Endodermal cell (in vitro differentiated cells): Measurements from ENCODE around the gene VAC14. TPM values are rescaled to one million over a fixed set of nuclear protein-coding genes. Genes with fewer than 3 reads are reported as not detected.

Experiments used
- DNase-seq: peaks from one replicate; pipeline ENCODE4 v3.0.0-alpha.2; 2017
- H3K27ac ChIP-seq: 2 replicates; pipeline ENCODE4 v1.5.1; 2013; ENCODE audit warnings: mild to moderate bottlenecking, low read depth, low read length, moderate library complexity
- H3K27me3 ChIP-seq: 2 replicates; pipeline ENCODE4 v1.6.1; 2013; ENCODE audit warnings: mild to moderate bottlenecking, low read length, moderate library complexity; ENCODE audit not compliant: insufficient read depth, control insufficient read depth, poor library complexity, severe bottlenecking
- H3K36me3 ChIP-seq: 2 replicates; pipeline ENCODE4 v1.7.0; 2013; ENCODE audit warnings: mild to moderate bottlenecking, low read length, moderate library complexity; ENCODE audit not compliant: control insufficient read depth, insufficient read depth
- H3K4me1 ChIP-seq: one replicate; pipeline ENCODE4 v1.7.0; 2013; ENCODE audit warnings: low read length; ENCODE audit not compliant: control insufficient read depth, insufficient read depth
- H3K4me3 ChIP-seq: 2 replicates; pipeline ENCODE4 v1.5.1; 2013; ENCODE audit warnings: mild to moderate bottlenecking, low read length, moderate library complexity
- H3K9ac ChIP-seq: 2 replicates; pipeline ENCODE4 v1.6.1; 2013; ENCODE audit warnings: mild to moderate bottlenecking, low read length, moderate library complexity; ENCODE audit not compliant: poor library complexity, severe bottlenecking; ENCODE audit errors: extremely low read depth
- H3K9me3 ChIP-seq: 2 replicates; pipeline ENCODE4 v1.6.1; 2013; ENCODE audit warnings: mild to moderate bottlenecking, low read length, moderate library complexity; ENCODE audit not compliant: control insufficient read depth
- H3K27ac Mint-ChIP-seq: 2 replicates; pipeline ENCODE4 v1.8.0; 2020; ENCODE audit warnings: mixed read lengths
- H3K27me3 Mint-ChIP-seq: 2 replicates; pipeline ENCODE4 v1.8.0; 2021; ENCODE audit warnings: mild to moderate bottlenecking, mixed read lengths; ENCODE audit not compliant: insufficient read depth
- H3K36me3 Mint-ChIP-seq: 2 replicates; pipeline ENCODE4 v1.8.0; 2020; ENCODE audit warnings: low read depth, mixed read lengths
- H3K4me1 Mint-ChIP-seq: 2 replicates; pipeline ENCODE4 v1.8.0; 2020; ENCODE audit warnings: mixed read lengths
- H3K4me3 Mint-ChIP-seq: 2 replicates; pipeline ENCODE4 v1.8.0; 2020; ENCODE audit warnings: mild to moderate bottlenecking, moderate library complexity, mixed read lengths
- H3K9me3 Mint-ChIP-seq: 2 replicates; pipeline ENCODE4 v1.8.0; 2020; ENCODE audit warnings: mild to moderate bottlenecking, mixed read lengths
- CTCF ChIP-seq: fragments of 200-600 bp; sonication (generic); conservative IDR thresholded peaks from 2 replicates; pipeline ENCODE4 v1.5.0; 2021; ENCODE audit warnings: antibody characterized with exemption, mild to moderate bottlenecking
- WGBS, 2 experiments: methylation state at CpG; one replicate each; pipeline versions ENCODE4 v1.1.5 to v1.1.7; 2013; ENCODE audit warnings: missing lambda C conversion rate in 2 of 2, mixed read lengths in 1 of 2; ENCODE audit not compliant: insufficient coverage in 1 of 2, insufficient read length in 1 of 2; 5-methylcytosine and 5-hydroxymethylcytosine counted together
- total RNA-seq, 2 donors: library from RNA; stranded (reverse); fragmentation: NEBNext Ultra II Directional in 1 of 2; extraction: Animal tissue kit (Norgen Biotek cat#: 25700) in 1 of 2; gene quantifications; 2 replicates in 1 of 2; 3 replicates in 1 of 2; pipeline ENCODE4 v1.2.1, GENCODE V29; 2021

Gene VAC14
- total RNA-seq, 2 donors from 2014 or later = 47.5 to 48.7 TPM

- peaks cover 13% of the 10 kb centered on the region for H3K4me1 Mint-ChIP-seq
- H3K4me3 Mint-ChIP-seq = no peak overlapping the region
- H3K4me1 ChIP-seq = no peaks in the 10 kb centered on the region
- H3K9ac ChIP-seq = no peak overlapping the region
- no peak overlapping the region for H3K27ac Mint-ChIP-seq
- H3K4me3 ChIP-seq = no peak overlapping the region
- no peak for DNase-seq
- H3K27me3 Mint-ChIP-seq = peaks cover 62% of the 10 kb centered on the region
- no peaks in the 10 kb centered on the region for H3K36me3 Mint-ChIP-seq
- H3K27ac ChIP-seq = no peak overlapping the region
- peaks cover 65% of the 10 kb centered on the region for H3K27me3 ChIP-seq
- no peak for TF ChIP-seq CTCF
- peaks cover 6% of the 10 kb centered on the region for H3K9me3 Mint-ChIP-seq
- H3K9me3 ChIP-seq = no peaks in the 10 kb centered on the region
- peaks cover 4% of the 10 kb centered on the region for H3K36me3 ChIP-seq
These were observed 2.4 kb upstream of the VAC14 start for GRCh38 chr16:70803319-70803718.

DNA sequence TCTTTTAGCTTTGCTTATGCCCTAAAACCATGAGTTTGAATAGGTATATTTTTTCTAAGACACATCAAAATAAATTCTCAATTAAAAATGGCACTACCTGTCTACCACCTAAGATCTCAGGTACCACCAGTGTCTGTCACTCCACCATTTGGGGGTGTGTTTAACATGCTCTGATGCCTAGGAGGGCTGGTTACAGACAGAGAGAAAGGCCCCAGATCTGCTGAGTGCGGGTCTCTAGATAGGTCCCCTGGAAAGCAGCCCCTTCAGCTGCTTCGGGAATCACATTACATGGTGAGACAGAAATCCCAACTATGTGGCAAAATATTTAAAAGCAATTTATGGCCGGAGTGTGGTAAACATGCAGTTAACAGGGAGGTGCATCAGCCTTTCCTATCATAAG, 653 bp upstream of the VAC14 start:
- DNase-seq = peak; percentile 57
- peaks cover 12% of the 10 kb centered on the region for H3K36me3 Mint-ChIP-seq
- Histone ChIP-seq H3K36me3 (peaks cover 6% of the 10 kb centered on the region), H3K27me3 (peaks cover 48% of the 10 kb centered on the region), H3K4me3 (peak overlapping the region; percentile 98), H3K9ac (no peak overlapping the region), H3K9me3 (no peaks in the 10 kb centered on the region), H3K27ac (no peak overlapping the region), H3K4me1 (no peaks in the 10 kb centered on the region)
- WGBS, 2 experiments = 68 to 87% methylated on average over 3 of the region's 3 CpGs
- H3K27ac Mint-ChIP-seq = no peak overlapping the region
- TF ChIP-seq CTCF = no peak
- peaks cover 6% of the 10 kb centered on the region for H3K9me3 Mint-ChIP-seq
- H3K4me3 Mint-ChIP-seq = peak overlapping the region; percentile 80
- H3K4me1 Mint-ChIP-seq = peaks cover 13% of the 10 kb centered on the region
- peaks cover 46% of the 10 kb centered on the region for H3K27me3 Mint-ChIP-seq

- H3K36me3 Mint-ChIP-seq = peaks cover 12% of the 10 kb centered on the region
- H3K4me1 ChIP-seq = no peaks in the 10 kb centered on the region
- peaks cover 6% of the 10 kb centered on the region for H3K36me3 ChIP-seq
- TF ChIP-seq CTCF = no peak
- peak overlapping the region; percentile 98 for H3K4me3 ChIP-seq
- no peaks in the 10 kb centered on the region for H3K9me3 ChIP-seq
- H3K4me3 Mint-ChIP-seq = peak overlapping the region; percentile 80
- WGBS, 2 experiments = 22 to 29% methylated on average over 5 to 7 of the region's 7 CpGs
- H3K27me3 Mint-ChIP-seq = peaks cover 36% of the 10 kb centered on the region
- H3K9me3 Mint-ChIP-seq = peaks cover 6% of the 10 kb centered on the region
- H3K27ac Mint-ChIP-seq = peak overlapping the region; percentile 77
- peak overlapping the region; percentile 92 for H3K9ac ChIP-seq
- peaks cover 38% of the 10 kb centered on the region for H3K27me3 ChIP-seq
- H3K27ac ChIP-seq = no peak overlapping the region
- DNase-seq = no peak
- peaks cover 13% of the 10 kb centered on the region for H3K4me1 Mint-ChIP-seq
These were observed 647 bp downstream of the VAC14 start for GRCh38 chr16:70800311-70800710.
